ENCODE data around the gene NOTUM.
"Not testable (repeated sequence)": the region's sequence is repeated elsewhere in the genome, so short reads cannot be mapped to it uniquely, and the experiment has no call there.

NOTUM gene

GRCh38 chr17:81996232-81996756 is 35.3 kb upstream of the NOTUM start:
- no peak for DNase-seq (ENCODE audit: low read depth, low spot score)

- DNase-seq (ENCODE audit: low read depth, low spot score) = no peak
Observed at GRCh38 chr17:81995463-81996231, 34.7 kb upstream of the NOTUM start.

- peak; percentile 28 for DNase-seq (ENCODE audit: low read depth, low spot score)
Observed at GRCh38 chr17:81994593-81995462, 33.8 kb upstream of the NOTUM start.

GRCh38 chr17:81993729-81994592 is 33.0 kb upstream of the NOTUM start:
- DNase-seq (ENCODE audit: low read depth, low spot score) = no peak

GRCh38 chr17:81992306-81993102 is 31.5 kb upstream of the NOTUM start:
- DNase-seq (ENCODE audit: low read depth, low spot score) = no peak

- DNase-seq (ENCODE audit: low read depth, low spot score) = no peak
Observed at GRCh38 chr17:81991684-81992305, 30.8 kb upstream of the NOTUM start.

GRCh38 chr17:81990836-81991683 is 30.1 kb upstream of the NOTUM start:
- DNase-seq (ENCODE audit: low read depth, low spot score) = no peak

GRCh38 chr17:81987161-81987770 is 26.3 kb upstream of the NOTUM start:
- DNase-seq (ENCODE audit: low read depth, low spot score) = no peak

- DNase-seq (ENCODE audit: low read depth, low spot score) = no peak
Observed at GRCh38 chr17:81986606-81987005, 25.6 kb upstream of the NOTUM start.

GRCh38 chr17:81984773-81985410 is 23.9 kb upstream of the NOTUM start:
- no peak for DNase-seq (ENCODE audit: low read depth, low spot score)

- no peak for DNase-seq (ENCODE audit: low read depth, low spot score)
Observed at GRCh38 chr17:81983639-81984373, 22.8 kb upstream of the NOTUM start.

- DNase-seq (ENCODE audit: low read depth, low spot score) = no peak
Observed at GRCh38 chr17:81983011-81983638, 22.1 kb upstream of the NOTUM start.

- DNase-seq (ENCODE audit: low read depth, low spot score) = not testable (repeated sequence)
Observed at GRCh38 chr17:81981511-81981910, 20.5 kb upstream of the NOTUM start.

- no peak for DNase-seq (ENCODE audit: low read depth, low spot score)
Observed at GRCh38 chr17:81980707-81981343, 19.8 kb upstream of the NOTUM start.

GRCh38 chr17:81980122-81980521 is 19.1 kb upstream of the NOTUM start:
- no peak for DNase-seq (ENCODE audit: low read depth, low spot score)

- DNase-seq (ENCODE audit: low read depth, low spot score) = no peak
Observed at GRCh38 chr17:81978524-81979298, 17.7 kb upstream of the NOTUM start.
